Measurements from ENCODE around the gene PCDHB9.

DNA sequence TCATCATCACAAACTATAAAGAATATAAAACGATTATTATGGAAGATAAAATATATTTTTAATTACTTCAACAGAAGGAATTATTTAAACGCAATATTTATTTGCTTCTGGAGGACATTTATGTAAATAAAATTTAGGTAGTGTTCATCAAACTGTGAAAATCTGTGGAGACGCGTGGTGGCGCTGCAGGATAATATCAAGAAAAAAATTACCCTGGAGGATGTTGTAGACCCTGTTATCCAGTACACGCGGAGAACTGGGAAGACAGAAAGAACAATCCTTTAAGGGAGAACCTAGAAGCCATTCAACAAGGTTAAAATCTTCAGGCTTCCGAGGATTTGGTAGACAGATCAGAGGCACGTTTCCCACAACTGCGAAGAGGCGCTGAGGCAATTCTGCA, 21.5 kb downstream of the PCDHB9 start, which contains the start of gene PCDHB12:
- TF ChIP-seq CTCF (IDR thresholded peaks at IDR 0.05; ENCODE audit: insufficient read depth, low read length): no peak
- no peak for TF ChIP-seq POLR2AphosphoS5 (IDR thresholded peaks at IDR 0.05; ENCODE audit: low read depth)
- TF ChIP-seq, protein P1, sequence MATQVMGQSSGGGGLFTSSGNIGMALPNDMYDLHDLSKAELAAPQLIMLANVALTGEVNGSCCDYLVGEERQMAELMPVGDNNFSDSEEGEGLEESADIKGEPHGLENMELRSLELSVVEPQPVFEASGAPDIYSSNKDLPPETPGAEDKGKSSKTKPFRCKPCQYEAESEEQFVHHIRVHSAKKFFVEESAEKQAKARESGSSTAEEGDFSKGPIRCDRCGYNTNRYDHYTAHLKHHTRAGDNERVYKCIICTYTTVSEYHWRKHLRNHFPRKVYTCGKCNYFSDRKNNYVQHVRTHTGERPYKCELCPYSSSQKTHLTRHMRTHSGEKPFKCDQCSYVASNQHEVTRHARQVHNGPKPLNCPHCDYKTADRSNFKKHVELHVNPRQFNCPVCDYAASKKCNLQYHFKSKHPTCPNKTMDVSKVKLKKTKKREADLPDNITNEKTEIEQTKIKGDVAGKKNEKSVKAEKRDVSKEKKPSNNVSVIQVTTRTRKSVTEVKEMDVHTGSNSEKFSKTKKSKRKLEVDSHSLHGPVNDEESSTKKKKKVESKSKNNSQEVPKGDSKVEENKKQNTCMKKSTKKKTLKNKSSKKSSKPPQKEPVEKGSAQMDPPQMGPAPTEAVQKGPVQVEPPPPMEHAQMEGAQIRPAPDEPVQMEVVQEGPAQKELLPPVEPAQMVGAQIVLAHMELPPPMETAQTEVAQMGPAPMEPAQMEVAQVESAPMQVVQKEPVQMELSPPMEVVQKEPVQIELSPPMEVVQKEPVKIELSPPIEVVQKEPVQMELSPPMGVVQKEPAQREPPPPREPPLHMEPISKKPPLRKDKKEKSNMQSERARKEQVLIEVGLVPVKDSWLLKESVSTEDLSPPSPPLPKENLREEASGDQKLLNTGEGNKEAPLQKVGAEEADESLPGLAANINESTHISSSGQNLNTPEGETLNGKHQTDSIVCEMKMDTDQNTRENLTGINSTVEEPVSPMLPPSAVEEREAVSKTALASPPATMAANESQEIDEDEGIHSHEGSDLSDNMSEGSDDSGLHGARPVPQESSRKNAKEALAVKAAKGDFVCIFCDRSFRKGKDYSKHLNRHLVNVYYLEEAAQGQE (IDR thresholded peaks at IDR 0.05; ENCODE audit: insufficient replicate concordance, low read depth): no peak
- no peak for TF ChIP-seq GABPA (IDR thresholded peaks at IDR 0.05; ENCODE audit: low read depth)
